Measurements from ENCODE around the gene PITX1.

DNA sequence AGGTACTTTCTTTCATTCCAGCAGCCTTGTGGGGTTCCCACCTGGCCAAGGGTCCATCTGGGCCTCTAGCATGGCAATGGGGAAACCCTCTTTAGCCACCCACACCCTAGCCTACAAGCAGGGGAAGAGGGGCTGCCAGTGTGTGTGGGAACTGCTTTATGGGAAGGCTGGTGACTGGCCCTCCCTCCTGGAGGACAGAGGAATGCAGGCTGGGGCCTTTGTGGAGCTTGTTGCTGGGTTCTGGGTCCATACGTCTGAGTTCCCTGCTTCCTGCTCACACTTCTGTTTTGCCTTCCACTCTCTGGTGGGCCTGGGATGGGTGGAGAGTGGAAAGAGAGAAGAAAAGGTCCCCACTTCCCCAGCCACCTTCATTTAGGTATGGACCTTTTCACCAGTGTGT lies 14.9 kb upstream of the PITX1 start:
- TF ChIP-seq, protein P1, sequence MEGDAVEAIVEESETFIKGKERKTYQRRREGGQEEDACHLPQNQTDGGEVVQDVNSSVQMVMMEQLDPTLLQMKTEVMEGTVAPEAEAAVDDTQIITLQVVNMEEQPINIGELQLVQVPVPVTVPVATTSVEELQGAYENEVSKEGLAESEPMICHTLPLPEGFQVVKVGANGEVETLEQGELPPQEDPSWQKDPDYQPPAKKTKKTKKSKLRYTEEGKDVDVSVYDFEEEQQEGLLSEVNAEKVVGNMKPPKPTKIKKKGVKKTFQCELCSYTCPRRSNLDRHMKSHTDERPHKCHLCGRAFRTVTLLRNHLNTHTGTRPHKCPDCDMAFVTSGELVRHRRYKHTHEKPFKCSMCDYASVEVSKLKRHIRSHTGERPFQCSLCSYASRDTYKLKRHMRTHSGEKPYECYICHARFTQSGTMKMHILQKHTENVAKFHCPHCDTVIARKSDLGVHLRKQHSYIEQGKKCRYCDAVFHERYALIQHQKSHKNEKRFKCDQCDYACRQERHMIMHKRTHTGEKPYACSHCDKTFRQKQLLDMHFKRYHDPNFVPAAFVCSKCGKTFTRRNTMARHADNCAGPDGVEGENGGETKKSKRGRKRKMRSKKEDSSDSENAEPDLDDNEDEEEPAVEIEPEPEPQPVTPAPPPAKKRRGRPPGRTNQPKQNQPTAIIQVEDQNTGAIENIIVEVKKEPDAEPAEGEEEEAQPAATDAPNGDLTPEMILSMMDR (IDR thresholded peaks at IDR 0.05): no peak
- TF ChIP-seq EZH2phosphoT487 (IDR thresholded peaks at IDR 0.05) (no peak), EZH2 (IDR thresholded peaks at IDR 0.05) (no peak)

Data from neural progenitor cell (in vitro differentiated cells).